ENCODE results near the gene TDRKH.
A peak's percentile ranks its signal among the peaks of the same experiment; 100 is the strongest.
"Not testable (repeated sequence)": the region's sequence is repeated elsewhere in the genome, so short reads cannot be mapped to it uniquely, and the experiment has no call there.

Gene TDRKH

DNA sequence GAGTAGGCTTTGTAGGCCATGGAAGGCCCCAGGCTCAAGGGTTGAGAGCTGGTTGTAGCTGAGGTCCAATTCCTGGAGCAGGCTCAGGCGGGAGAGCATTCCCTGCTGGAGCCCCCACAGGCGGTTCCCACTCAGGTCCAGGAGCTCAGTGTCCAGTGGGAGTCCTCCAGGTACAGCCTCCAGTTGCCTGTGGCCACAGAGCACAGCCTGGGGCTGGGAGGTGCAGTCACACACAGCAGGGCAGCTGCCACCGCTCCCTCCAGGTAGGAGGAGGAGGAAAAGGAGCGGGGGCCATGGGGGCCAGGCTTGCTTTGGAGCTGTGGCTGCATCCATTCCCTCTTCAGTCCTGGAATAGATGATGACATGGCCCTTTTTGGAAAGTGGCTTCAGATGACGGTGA lies 12.1 kb upstream of the TDRKH start:
- DNase-seq (ENCODE audit: low spot score), result no peak

DNA sequence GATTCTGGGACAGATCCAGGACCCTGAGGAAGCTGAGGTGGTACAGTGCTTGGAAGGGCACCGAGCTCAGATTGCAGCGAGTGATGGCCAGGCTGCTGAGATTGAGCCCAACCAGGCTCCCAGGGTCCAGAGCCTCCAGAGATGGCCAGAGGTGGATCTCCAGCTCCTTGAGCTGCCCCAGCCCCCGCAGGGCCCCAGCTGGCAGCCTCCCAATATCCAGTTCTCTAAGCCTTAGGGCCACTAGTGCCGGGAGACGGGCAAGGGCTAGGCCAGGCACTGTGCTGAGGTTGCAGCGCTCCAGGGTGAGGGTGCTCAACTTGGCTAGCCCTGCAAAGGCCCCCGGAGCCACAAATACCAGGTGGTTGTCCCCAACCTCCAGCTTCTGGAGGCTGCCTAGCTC lies 11.5 kb upstream of the TDRKH start:
- no peak for DNase-seq (ENCODE audit: low spot score)

DNA sequence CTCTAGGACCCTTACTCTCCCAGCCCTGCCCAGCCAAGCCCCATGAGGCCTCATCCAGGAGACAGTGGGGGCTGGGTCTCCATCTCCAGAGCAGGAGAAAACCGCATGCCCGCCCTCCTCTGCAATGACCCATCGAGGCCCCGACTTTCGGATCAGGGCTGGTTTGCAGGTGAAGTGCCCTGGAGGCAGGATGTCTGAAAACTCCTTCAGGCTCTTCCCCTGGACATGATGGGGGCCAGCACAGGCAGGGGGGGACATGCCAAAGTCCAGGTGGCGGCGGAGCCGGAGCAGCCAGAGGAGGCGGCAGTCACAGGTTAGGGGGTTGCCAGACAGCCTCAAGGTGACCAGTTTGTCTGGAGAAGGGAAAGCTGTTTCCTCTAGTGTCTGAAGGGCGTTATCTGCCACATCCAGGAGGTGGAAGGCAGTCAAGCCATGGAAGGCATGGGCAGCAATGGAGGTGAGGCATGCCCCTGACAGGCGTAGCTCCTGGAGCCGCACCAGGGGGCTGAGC lies 11.1 kb upstream of the TDRKH start:
- no peak for DNase-seq (ENCODE audit: low spot score)

DNA sequence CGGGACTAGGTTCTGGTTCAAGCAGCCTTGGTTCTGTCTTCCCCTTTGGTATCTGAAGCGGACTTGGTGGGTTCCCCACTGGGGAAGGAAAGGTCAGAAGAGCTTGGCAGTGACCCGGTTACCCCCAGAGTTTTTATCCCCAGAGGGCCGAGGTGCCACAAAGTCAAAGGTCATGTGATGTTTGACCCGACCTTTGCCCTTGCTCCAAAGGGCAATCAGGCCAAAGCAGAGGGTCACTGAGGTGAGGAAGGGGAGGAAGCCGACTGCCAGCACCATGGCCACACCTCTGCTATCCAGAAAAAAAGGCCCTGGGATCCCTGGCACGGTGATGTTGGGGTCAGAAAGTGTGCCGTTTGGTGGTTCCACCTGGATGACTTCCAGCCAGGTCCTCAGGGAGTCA lies 10.5 kb upstream of the TDRKH start:
- no peak for DNase-seq (ENCODE audit: low spot score)

DNA sequence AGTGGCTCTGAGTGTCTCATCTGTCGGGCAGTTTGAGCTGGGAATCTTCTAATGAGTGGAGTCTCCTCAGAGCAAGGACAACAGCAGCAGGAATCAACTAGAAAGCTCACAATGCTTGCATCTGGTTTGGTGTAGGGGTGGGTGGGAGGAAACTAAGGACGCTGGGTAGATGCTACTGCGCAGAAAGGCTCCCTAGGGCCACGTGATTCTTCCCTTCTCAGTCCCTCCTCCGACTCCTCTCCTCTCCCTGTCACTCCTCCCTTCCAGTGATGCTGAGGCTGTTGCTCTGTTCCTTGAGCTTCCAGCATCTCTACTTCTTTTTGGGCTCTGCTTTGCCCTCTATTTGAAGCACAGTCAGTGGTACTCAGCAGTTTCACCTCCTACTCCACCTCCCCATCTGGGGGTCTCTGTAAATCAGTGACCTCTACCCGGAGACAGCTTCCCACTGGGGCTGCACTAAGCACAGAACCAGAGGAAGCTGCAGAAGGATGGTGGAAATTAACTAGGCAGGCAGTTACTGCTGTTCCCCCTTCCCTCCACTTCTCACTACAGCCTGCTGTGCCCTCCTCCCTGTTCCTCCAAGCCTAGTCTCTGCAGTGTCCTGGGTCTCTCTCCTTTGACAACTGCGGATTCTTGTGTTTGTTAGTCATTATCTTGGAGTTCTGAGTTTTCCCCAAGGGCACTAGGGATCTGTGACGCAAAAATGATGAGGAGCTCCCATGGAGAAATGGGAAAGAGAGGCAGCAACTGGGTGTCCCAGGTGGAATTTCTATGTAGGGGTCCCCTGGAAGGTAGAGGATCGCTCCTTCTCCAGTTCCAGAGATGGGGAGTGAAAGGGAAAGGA lies 9.1 kb upstream of the TDRKH start:
- DNase-seq (ENCODE audit: low spot score), result peak; percentile 51

DNA sequence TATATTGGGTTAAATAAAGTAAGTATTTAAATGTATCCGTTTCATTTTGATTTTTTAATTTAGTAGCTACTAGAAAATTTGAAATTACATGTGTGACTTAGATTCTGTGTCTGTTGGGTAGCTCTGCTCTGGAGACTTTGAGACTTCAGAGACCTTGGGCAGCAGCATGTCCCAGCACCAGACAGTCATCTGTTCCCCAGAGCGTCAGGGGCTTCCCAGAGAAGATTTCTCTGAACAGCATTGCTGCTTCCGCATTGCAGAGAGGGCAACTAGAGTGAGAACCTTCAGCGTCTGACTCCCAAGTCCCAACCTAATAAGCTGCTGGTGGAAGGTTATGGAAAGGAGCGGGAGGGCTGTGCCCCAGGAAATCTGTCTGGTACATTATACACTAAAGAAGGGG lies 8.3 kb upstream of the TDRKH start:
- no peak for DNase-seq (ENCODE audit: low spot score)

DNA sequence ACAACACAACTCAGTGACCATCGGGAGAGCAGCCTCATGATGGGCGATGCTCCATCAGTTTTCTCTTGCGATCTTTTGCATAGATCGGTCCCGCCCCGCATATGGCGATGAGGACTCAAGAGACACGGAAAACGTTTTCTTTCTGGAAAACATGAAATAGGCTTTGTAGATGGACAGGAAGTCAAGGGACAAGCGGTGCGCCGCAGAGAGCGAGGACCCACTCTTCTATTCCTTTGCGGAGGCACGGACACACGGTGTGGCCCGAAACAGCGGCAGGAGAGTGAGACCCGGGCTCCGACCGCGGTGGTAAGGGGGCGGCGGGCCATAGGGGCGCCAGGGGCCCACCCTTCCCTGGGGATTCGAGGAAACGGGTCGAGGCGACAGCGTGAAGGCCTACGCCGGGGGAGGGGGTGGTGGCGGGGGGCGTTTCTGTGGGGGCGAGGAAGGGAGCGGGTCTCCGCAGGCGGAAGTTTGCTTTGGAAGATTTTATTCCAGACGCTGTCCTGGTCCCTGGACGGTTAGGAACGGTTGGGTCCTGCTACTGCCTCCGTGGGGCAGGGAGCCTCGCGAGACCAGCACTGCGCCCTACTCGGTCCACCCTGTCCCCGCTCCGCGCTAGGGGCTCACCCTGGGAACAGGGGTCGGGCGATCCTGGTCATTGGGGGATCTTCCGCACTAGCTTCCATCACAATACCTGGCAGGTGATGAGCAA lies 796 bp upstream of the TDRKH start:
- DNase-seq (ENCODE audit: low spot score), result peak; percentile 12

DNA sequence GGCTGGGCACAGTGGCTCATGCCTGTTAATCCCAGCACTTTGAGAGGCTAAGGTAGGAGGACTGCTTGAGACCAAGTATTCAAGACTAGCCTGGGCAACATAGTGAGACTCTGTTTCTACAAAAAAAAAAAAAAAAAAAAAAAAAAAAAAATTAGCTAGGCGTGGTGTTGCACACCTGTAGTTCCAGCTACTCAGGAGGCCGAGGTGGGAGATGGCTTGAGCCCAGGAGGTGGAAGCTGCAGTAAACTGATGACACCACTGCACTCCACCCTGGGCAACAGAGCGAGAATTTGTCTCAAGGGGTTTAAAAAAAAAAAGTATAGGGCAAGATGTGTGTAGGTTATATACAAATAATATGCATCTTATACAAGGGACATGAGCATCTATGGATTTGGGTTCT lies 2.6 kb downstream of the TDRKH start:
- no peak for DNase-seq (ENCODE audit: low spot score)

DNA sequence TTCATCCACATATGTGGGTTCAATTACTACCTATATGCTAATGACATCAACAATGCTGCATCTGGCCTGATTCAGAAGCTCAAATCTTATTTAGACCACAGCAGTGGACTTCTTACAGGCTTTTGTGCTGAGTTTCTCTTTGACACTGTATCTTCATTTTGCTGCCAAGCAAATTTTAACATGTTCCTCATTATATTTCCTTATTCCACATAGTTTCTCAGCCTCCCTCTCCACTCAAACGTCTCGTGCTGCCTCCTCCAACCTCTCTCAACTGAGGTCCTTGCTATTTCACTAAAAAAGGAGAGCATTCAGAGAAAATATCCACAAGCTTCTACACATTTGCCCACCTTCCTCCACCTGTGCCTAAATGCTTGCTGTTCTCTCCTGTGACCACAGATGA lies 6.5 kb downstream of the TDRKH start:
- no peak for DNase-seq (ENCODE audit: low spot score)

DNA sequence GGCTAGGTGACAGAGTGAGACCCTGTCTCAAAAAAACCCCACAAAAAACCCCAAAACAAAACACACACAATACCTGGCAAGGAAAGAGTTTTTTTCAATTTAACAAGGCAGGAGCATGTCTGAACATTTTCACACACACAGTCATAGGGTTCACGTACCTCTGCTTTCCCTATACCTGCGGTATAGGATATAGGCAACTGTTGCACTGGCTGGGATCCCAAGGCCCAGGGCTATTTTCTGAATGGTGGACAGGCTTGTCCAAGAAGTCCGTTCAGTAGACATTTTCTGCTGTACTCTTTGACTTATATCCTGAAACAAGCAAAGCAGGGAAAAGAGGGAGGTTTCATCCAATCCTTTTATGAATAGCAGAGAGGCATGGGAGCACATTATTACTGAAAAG lies 7.6 kb downstream of the TDRKH start:
- no peak for DNase-seq (ENCODE audit: low spot score)

DNA sequence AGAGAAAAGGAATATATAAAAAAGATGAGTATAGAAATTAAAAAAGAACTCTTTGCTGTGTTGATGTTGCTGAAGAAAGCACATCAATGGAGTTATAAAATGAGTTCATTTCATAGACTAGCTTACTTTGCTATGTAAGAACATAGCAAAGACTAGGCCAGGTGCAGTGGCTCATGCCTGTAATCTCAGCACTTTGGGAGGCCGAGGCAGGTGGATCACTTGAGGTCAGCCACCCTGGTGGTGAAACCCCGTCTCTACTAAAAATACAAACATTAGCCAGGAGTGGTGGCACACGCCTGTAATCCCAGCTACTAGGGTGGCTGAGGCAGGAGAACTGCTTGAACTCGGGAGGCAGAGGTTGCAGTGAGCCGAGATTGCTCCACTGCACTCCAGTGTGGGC lies 8.3 kb downstream of the TDRKH start:
- DNase-seq (ENCODE audit: low spot score), result not testable (repeated sequence)

DNA sequence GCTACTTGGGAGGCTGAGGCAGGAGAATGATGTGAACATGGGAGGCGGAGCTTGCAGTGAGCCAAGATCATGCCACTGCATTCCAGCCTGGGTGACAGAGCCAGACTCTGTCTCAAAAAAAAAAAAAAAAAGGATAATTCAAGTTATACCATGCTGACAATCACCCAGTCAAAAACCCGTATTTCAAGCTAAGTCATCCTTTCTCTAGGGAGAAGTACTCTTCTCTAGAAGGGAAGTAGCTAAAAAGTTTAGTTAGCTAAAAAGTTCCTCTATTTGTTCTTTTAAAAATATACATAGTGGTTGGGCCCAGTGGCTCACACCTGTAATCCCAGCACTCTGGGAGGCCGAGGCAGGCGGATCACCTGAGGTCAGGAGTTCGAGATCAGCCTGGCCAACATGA lies 9.6 kb downstream of the TDRKH start:
- DNase-seq (ENCODE audit: low spot score), result not testable (repeated sequence)

DNA sequence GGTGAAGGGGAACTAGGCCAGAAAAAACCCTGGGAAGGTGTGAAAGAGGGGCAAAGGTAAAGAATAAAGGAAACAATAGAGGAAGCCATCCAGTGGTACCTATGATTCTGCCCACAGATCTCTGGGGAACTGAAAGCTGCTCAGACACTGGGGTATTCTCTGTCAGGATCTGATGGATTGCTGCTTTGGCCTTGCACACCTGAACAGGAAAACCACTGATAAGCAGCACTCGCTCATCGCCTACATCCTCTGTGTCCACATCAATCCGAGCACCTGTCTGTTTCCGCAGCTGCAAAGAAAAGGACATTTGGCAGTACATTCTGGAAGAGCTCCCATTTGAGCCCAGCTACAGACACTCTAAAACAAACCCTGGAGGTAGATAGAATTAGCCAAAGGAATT lies 10.4 kb downstream of the TDRKH start:
- DNase-seq (ENCODE audit: low spot score), result no peak

DNA sequence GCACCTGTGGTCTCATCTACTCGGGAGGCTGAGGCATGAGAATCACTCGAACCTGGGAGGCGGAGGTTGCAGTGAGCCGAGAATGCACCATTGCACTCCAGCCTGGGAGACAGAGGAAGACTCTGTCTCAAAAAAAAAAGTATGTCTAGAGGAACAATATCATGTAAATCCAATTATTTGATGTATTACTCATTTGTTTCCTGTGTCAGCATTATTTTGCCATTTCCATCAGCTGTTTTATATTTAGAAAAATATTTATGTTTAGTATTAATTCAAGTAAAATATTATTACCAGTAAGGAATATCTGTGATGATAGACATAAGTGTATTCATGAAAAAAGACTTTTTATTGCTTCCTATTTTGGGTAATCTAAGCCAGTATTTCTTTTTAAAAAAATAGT lies 13.0 kb downstream of the TDRKH start:
- DNase-seq (ENCODE audit: low spot score), result no peak

DNA sequence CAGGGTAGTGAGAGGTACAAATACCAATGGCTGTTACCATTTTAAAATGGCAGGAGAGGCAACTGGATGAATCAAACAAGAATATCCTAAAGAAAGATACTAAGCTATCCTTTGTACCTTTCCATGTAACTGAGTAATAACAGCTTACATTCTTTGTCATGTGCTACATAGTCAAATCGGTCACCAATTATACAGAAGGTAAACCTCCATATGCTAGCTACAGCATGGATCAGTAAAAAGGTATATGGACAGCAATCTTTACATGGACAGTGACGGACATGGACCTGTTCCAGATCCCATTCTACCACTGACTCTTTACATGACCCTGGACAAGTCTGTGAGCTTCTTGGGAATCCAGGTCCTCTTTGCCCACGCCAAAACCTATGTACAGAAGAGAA lies 13.6 kb downstream of the TDRKH start:
- DNase-seq (ENCODE audit: low spot score), result no peak

DNA sequence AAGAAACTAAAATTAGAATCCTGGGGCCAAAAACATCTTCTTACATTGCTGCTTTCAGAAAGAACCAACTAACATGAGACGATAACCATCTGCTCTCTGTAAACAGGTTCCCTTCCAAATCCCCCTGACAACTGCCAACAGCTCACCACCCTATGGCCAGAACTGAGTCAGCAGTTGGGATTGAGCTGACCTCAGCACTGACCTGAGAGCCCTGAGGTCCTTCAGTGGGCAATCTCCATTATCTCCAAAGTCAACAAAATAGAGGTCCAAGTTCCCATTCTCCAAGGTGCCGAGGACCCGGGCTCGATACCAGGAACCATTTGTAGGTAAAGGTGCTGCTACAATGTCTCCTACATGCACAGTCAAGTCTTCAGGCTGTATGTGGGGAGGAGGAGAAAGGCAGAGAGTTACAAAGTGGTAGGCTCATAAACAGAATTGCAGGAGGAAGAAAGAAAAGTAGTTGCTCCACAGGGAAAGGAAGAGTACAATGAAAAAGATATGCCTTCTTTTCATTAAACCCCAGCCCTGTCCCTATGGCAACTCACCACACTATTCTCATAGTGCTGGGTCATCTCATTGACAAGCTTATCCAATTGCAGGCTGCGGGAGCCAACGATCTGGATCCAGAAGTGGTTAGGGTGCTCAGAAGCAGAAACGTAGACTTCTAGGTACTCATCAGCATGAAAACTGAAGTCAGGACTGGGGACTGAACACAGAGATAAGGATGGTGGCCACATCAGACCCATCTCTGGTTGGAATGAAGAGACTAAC lies 14.2 kb downstream of the TDRKH start:
- DNase-seq (ENCODE audit: low spot score), result no peak

DNA sequence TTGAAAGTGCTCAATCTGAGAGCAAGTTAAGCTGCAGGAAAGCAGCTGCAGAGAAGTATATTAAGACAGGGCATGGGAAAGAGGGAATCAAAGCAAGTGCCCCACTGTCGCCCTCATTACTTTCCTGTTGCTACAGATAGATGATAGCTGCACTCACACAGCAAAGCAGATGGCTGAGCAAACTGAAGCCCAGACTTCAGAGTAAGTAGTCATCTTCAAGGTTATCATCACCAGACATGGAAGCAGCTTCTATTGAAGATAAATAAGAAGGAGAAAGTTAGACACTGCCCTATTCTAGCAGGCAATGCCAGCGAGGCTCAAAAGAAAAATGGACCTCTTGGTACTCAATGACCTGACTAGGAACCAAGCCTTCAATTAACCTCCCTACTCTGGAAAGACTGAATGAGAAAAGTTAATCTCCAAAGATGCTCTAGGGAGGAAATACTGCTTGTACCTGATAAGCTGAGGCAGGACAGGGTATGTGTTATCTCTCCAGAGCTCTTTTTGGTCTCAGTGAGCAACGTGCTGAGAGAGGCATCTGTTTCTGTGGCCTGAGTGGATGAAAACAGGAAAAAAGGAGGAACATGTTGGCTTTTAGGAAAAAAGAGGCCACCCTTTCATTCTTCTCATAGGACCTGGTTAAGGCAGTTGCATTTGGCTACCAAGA lies 15.9 kb downstream of the TDRKH start:
- DNase-seq (ENCODE audit: low spot score), result no peak

DNA sequence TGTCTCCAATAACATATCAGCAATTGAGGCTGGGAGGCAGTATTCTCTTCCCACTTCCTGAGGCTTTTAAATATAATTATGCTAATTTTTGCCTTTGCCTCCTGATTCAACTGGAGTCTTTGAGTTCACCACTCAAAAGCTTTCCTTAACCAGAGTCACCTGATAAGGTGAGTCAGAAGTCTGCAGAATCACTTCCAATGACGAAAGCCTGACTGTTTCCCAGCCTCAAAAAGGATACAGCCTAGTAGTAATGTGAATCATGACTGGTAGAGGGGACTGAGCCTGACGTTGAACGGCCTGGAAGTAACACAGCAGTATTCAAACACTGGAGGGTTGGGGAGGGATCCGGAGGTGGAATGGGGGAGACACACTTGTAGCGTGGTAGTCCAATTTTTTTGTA lies 16.6 kb downstream of the TDRKH start:
- DNase-seq (ENCODE audit: low spot score), result peak; percentile 81

DNA sequence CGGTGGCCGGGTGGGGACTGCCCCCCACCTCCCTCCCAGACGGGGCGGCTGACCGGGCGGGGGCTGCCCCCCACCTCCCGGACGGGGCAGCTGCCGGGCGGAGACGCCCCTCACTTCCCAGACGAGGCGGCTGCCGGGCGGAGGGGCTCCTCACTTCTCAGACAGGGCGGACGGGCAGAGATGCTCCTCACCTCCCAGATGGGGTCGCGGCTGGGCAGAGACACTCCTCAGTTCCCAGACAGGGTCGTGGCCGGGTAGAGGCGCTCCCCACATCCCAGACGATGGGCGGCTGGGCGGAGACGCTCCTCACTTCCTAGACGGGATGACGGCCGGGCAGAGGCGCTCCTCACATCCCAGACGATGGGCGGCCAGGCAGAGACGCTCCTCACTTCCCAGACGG lies 21.0 kb downstream of the TDRKH start:
- not testable (repeated sequence) for DNase-seq (ENCODE audit: low spot score)

DNA sequence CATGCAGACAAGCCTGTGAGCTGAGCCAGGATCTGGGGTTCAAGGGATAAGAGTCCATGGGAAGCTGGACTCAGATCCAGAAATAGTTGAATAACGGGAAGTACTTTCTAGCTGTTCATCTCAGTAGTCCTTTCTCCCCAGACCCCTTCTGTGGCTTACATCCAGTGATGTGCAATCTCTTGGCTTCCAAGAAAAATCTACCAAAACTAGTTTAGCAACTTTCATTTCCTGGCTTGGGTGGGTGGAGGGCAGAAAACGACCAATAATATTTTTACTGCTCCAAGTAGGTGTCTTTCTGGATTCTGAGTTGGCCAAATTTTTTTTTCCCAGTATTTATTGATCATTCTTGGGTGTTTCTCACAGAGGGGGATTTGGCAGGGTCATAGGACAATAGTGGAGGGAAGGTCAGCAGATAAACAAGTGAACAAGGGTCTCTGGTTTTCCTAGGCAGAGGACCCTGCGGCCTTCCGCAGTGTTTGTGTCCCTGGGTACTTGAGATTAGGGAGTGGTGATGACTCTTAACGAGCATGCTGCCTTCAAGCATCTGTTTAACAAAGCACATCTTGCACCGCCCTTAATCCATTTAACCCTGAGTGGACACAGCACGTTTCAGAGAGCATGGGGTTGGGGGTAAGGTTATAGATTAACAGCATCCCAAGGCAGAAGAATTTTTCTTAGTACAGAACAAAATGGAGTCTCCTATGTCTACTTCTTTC lies 21.8 kb downstream of the TDRKH start:
- DNase-seq (ENCODE audit: low spot score), result not testable (repeated sequence)

DNA sequence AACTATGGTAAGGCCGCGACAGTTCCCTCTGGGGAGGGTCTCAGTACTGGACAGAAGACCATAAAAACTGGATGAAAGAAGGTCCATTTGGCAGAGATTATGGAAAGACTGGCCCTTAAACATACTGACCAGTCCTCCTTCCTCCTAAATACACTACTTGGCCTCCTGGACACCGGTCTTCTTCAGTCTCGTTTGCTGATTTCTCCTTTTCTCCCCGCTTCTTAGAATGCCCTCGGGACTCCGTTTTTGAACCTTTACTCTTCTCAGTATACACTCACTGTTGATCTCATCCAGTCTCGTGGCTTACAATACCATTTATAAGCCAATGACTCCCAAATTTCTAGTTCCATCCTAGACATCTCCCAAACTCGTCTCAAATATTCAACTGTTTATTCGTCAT lies 26.3 kb downstream of the TDRKH start:
- no peak for DNase-seq (ENCODE audit: low spot score)

Data from putamen (tissue), 1 donor.